Sigmoid colon (tissue), 3 donors: ENCODE data around the gene GPC3.

ENCODE experiments used
- CTCF ChIP-seq, 4 experiments: fragments of 450-650 bp in 3 of 4; fragments of 200-600 bp in 1 of 4; IDR thresholded peaks; one replicate each; pipeline ENCODE4 v1.5.1; 2016 to 2019; ENCODE audit warnings: antibody characterized with exemption in 4 of 4, mild to moderate bottlenecking in 3 of 4, moderate library complexity in 2 of 4
- POLR2A ChIP-seq, 2 donors: fragments of 450-650 bp; IDR thresholded peaks; one replicate each; pipeline ENCODE4 v1.6.1; 2016; ENCODE audit warnings: antibody characterized with exemption in 2 of 2, mild to moderate bottlenecking in 2 of 2, moderate library complexity in 2 of 2

GRCh38 chrX:133965321-133965720 lies 20.1 kb downstream of the GPC3 start:
- TF ChIP-seq POLR2A (IDR thresholded peaks at IDR 0.05) = no peak
- no peak for TF ChIP-seq CTCF (IDR thresholded peaks at IDR 0.05)
